Measurements from ENCODE around the gene TRIM41.

DNA sequence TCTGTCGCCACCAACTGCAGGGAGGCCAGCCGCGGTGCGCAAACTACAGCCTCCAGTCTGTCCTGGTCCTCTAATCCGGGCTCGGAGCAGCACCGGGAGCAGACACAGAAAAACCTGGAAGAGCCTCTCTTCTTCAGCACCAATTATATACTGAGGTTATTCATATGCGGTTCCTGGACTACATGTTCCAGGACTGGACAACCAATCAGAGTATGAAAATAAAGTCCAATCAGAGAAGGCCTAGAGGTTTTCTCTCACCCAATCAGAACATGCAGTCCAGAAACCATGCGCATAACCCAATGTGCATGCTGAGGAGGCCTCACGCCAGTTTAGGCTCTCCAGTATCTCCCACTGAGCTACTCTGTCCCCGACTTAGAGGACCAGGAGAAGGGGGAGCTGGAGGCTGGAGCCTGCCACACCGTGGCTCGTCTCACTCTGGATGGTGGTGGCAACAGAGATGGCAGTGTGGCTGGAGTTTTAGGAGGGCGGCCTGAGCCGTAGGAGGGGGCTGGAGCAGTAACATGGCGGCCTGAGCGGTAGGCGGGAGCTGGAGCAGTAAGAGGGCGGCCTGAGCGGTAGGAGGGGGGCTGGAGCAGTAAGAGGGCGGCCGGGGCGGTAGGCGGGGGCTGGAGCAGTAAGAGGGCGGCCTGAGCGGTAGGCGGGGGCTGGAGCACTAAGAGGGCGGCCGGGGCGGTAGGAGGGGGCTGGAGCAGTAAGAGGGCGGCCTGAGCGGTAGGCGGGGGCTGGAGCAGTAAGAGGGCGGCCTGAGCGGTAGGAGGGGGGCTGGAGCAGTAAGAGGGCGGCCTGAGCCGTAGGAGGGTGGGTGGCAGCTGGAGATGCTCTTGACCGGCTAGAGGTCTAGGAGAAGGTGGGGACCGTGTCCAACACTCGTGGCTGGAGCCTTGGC is 58.2 kb downstream of the TRIM41 start:
- TF ChIP-seq EP300 (IDR thresholded peaks at IDR 0.05; ENCODE audit: borderline replicate concordance) (no peak), EGR1 (IDR thresholded peaks at IDR 0.05) (peak; percentile 48; the same call in 1 of the 2 replicates), CREB1 (IDR thresholded peaks at IDR 0.05; ENCODE audit: low read depth) (no peak), TEAD4 (IDR thresholded peaks at IDR 0.05) (no peak), TCF12 (IDR thresholded peaks at IDR 0.05; ENCODE audit: low read depth) (0 out of 2 replicates have a peak, but pooled peaks have one; percentile 41), FOXM1 (IDR thresholded peaks at IDR 0.05; ENCODE audit: borderline replicate concordance, low read depth) (no peak), TAF1 (IDR thresholded peaks at IDR 0.05; ENCODE audit: low read depth) (peak; percentile 62), YY1 (IDR thresholded peaks at IDR 0.05; ENCODE audit: low read depth) (peak; percentile 87)
- TF ChIP-seq, protein P1, sequence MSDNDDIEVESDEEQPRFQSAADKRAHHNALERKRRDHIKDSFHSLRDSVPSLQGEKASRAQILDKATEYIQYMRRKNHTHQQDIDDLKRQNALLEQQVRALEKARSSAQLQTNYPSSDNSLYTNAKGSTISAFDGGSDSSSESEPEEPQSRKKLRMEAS (IDR thresholded peaks at IDR 0.05) = peak; percentile 90
- TF ChIP-seq, protein P2, sequence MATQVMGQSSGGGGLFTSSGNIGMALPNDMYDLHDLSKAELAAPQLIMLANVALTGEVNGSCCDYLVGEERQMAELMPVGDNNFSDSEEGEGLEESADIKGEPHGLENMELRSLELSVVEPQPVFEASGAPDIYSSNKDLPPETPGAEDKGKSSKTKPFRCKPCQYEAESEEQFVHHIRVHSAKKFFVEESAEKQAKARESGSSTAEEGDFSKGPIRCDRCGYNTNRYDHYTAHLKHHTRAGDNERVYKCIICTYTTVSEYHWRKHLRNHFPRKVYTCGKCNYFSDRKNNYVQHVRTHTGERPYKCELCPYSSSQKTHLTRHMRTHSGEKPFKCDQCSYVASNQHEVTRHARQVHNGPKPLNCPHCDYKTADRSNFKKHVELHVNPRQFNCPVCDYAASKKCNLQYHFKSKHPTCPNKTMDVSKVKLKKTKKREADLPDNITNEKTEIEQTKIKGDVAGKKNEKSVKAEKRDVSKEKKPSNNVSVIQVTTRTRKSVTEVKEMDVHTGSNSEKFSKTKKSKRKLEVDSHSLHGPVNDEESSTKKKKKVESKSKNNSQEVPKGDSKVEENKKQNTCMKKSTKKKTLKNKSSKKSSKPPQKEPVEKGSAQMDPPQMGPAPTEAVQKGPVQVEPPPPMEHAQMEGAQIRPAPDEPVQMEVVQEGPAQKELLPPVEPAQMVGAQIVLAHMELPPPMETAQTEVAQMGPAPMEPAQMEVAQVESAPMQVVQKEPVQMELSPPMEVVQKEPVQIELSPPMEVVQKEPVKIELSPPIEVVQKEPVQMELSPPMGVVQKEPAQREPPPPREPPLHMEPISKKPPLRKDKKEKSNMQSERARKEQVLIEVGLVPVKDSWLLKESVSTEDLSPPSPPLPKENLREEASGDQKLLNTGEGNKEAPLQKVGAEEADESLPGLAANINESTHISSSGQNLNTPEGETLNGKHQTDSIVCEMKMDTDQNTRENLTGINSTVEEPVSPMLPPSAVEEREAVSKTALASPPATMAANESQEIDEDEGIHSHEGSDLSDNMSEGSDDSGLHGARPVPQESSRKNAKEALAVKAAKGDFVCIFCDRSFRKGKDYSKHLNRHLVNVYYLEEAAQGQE (IDR thresholded peaks at IDR 0.05; ENCODE audit: low read depth) = no peak

Measured in Ishikawa (cell line).